ENCODE measurements around the gene PEX11B. TPM values are rescaled to one million over a fixed set of nuclear protein-coding genes. Genes with fewer than 3 reads are reported as not detected.

Gene PEX11B
- total and polyA plus RNA-seq, 2 of the 8 experiments (the other 6 are each of a cell fraction or from before 2014, with no cell fraction given): 9.1 to 15.1 TPM

DNA sequence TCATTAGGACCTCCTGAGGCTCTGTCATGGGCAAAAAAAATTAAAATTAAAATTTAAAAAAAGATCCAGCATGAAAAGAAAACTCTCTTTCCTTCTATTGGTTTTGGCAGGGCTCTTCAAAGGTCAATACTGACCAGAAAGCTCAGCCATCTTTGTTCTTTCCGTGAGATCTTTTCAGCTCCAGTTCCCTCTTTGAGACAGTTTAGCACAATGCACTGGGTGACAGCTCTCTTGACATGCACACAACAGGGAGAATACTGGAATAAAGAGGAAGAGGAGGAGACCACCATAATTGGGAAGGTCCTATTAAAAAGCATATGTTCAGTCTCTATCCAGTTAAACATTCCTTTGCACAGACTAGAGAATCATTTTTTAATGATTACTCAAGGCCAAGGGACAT, 33.0 kb upstream of the PEX11B start:
- DNase-seq (ENCODE audit: low read depth in 1 of 2, low spot score in 2 of 2): no peak
- H3K27me3 ChIP-seq (replicated peaks in 1 of 4; ENCODE audit: control insufficient read depth in 3 of 4, extremely low read depth in 1 of 4, insufficient read depth in 3 of 4, low read length in 3 of 4): peaks cover 0 to 16% (median 7%) of the 10 kb centered on the region in 4 experiments; a peak in 5 of 7 replicates
- H3K4me1 ChIP-seq (replicated peaks in 1 of 4; ENCODE audit: control insufficient read depth in 3 of 4, insufficient read depth in 4 of 4, low read length in 3 of 4): peaks cover 0 to 8% (median 2%) of the 10 kb centered on the region in 4 experiments; a peak in 4 of 7 replicates
- H4K20me1 ChIP-seq (replicated peaks in 1 of 2; ENCODE audit: control insufficient read depth in 1 of 2, insufficient read depth in 2 of 2, low read length in 2 of 2): no peaks in the 10 kb centered on the region
- H4K91ac ChIP-seq (replicated peaks; ENCODE audit: insufficient read length, low read length): no peak overlapping the region
- H3K79me2 ChIP-seq (ENCODE audit: control insufficient read depth in 1 of 2, insufficient read depth in 2 of 2, low read length in 2 of 2): no peaks in the 10 kb centered on the region
- H4K8ac ChIP-seq (ENCODE audit: extremely low read depth, insufficient read depth, low read length): no peak overlapping the region
- 71% methylated on average over 1 of the region's 1 CpG; no CpG with 5 or more reads in 1 of the 2 experiments for WGBS, 2 experiments (ENCODE audit: extremely low coverage in 1 of 2, insufficient coverage in 1 of 2, insufficient read length in 1 of 2, insufficient replicate concordance in 2 of 2, low coverage in 1 of 2, low lambda C conversion rate in 2 of 2, missing lambda C conversion rate in 1 of 2)
- H4K5ac ChIP-seq (ENCODE audit: insufficient read length, low read depth, low read length): no peak overlapping the region
- no peaks in the 10 kb centered on the region for H3K36me3 ChIP-seq (ENCODE audit: control insufficient read depth in 2 of 4, insufficient read depth in 4 of 4, low read length in 3 of 4)
- CTCF ChIA-PET (ENCODE audit: partially characterized antibody): no interaction called here
- FAIRE-seq: no peak
- H3K79me1 ChIP-seq (ENCODE audit: low read depth, low read length): no peaks in the 10 kb centered on the region
- POLR2A ChIA-PET (ENCODE audit: partially characterized antibody): interaction anchor here (2.2 kb wide), 1 partner anchor 12 kb away, joined by 6 read pairs; the partner anchor contains the start of genes ANKRD34A and POLR3GL
- no peaks in the 10 kb centered on the region for H3K9me3 ChIP-seq (ENCODE audit: insufficient read depth in 2 of 2, low read depth in 1 of 2, low read length in 1 of 2)
- no peak overlapping the region for H3K18ac ChIP-seq (ENCODE audit: extremely low read depth, low read length)
- H3K23ac ChIP-seq (ENCODE audit: insufficient read length): no peak overlapping the region
- no peak overlapping the region for H2BK20ac ChIP-seq (ENCODE audit: low read length)
- no peak overlapping the region for H3K4ac ChIP-seq (replicated peaks; ENCODE audit: insufficient read length, low read depth, low read length)
- H3K9ac ChIP-seq (replicated peaks in 1 of 4; ENCODE audit: extremely low read depth in 1 of 4, low read depth in 3 of 4, low read length in 3 of 4): no peak overlapping the region
- no peak overlapping the region for H2BK15ac ChIP-seq (ENCODE audit: low read length)
- no peak overlapping the region for H3K4me3 ChIP-seq (ENCODE audit: extremely low read depth in 1 of 4, insufficient read depth in 2 of 4, low read depth in 3 of 4, low read length in 4 of 4)
- no peak overlapping the region for H3K14ac ChIP-seq (ENCODE audit: insufficient read length)
- H2AK5ac ChIP-seq (ENCODE audit: low read depth, low read length): no peak overlapping the region
- H2BK12ac ChIP-seq (ENCODE audit: low read depth, low read length): no peak overlapping the region
- no peaks in the 10 kb centered on the region for H3K23me2 ChIP-seq (ENCODE audit: low read depth, low read length)
- H2BK120ac ChIP-seq (replicated peaks; ENCODE audit: low read depth, low read length): no peak overlapping the region
- H2AFZ ChIP-seq (ENCODE audit: low read length): no peak overlapping the region
- H3K56ac ChIP-seq (replicated peaks; ENCODE audit: insufficient read length, low read depth, low read length): no peak overlapping the region
- H3K27ac ChIP-seq (ENCODE audit: low read depth, low read length): no peak overlapping the region
- H3K4me2 ChIP-seq (ENCODE audit: insufficient read depth in 1 of 2, low read depth in 2 of 2, low read length in 2 of 2): no peak overlapping the region
- no peak overlapping the region for H2BK5ac ChIP-seq (ENCODE audit: low read depth, low read length)
- TF ChIP-seq, protein P1, sequence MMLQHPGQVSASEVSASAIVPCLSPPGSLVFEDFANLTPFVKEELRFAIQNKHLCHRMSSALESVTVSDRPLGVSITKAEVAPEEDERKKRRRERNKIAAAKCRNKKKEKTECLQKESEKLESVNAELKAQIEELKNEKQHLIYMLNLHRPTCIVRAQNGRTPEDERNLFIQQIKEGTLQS (IDR thresholded peaks at IDR 0.05; ENCODE audit: insufficient read depth, low read depth, low read length): no peak
- no peak for TF ChIP-seq KDM1A (IDR thresholded peaks at IDR 0.05; ENCODE audit: borderline replicate concordance, low read length)
- TF ChIP-seq TEAD4 (IDR thresholded peaks at IDR 0.05; ENCODE audit: low read depth, low read length): no peak
- TF ChIP-seq BRCA1 (IDR thresholded peaks at IDR 0.05; ENCODE audit: low read depth, low read length): no peak
- TF ChIP-seq JUN (IDR thresholded peaks at IDR 0.05; ENCODE audit: low read depth, low read length): no peak
- TF ChIP-seq PHF8 (conservative IDR thresholded peaks at IDR 0.05; ENCODE audit: low read depth, low read length): no peak
- TF ChIP-seq EP300 (IDR thresholded peaks at IDR 0.05; ENCODE audit: borderline replicate concordance in 1 of 2, low read depth in 2 of 2, low read length in 2 of 2): no peak
- TF ChIP-seq RXRA (IDR thresholded peaks at IDR 0.05; ENCODE audit: insufficient read depth, low read depth, low read length): no peak
- no peak for TF ChIP-seq EGR1 (IDR thresholded peaks at IDR 0.05; ENCODE audit: borderline replicate concordance, low read depth, low read length)
- TF ChIP-seq EZH2 (IDR thresholded peaks at IDR 0.05; ENCODE audit: low read depth, low read length, severe bottlenecking): no peak
- no peak for TF ChIP-seq NANOG (IDR thresholded peaks at IDR 0.05; ENCODE audit: insufficient read depth, low read depth, low read length, poor library complexity, severe bottlenecking)
- no peak for TF ChIP-seq SIRT6 (IDR thresholded peaks at IDR 0.05; ENCODE audit: low read length)
- no peak for TF ChIP-seq RNF2 (IDR thresholded peaks at IDR 0.05; ENCODE audit: borderline replicate concordance, low read depth, low read length, missing control alignments, poor library complexity, severe bottlenecking)
